ENCODE measurements around the gene ABCC4.

DNA sequence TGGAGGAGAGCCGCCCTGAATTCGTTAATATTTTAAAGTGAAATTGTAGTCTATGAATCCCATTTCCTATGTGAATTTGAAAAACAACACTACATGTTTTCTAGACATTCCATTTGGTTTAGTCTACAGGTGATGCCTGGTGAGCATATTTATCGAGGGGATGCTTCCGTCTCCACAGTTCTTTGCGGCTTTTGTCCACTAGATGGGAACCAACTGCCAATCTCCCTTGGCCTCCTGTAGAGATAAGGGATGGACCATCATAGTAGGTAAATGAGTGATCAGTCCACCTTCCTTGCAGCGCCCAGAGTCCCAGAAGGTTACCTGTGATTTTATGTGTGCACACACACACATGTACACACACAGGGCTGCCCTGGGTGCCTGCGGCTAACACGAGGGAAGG is 299.1 kb downstream of the ABCC4 start:
- TF ChIP-seq EZH2 (IDR thresholded peaks at IDR 0.05) = no peak
- TF ChIP-seq POLR2AphosphoS5 (IDR thresholded peaks at IDR 0.05; ENCODE audit: borderline replicate concordance, low read depth, low read length) = no peak

Measured in SK-N-MC (cell line).